HEK293 (cell line): Measurements from ENCODE around the gene DNER.

Source experiments
- CTCF ChIA-PET: fragments of 350-600 bp; formaldehyde crosslinking; extraction: SDS; loops from one replicate; lab custom pipeline; 2021; ENCODE audit warnings: antibody characterized with exemption; lab: Yijun Ruan, JAX
- POLR2A ChIA-PET: fragments of 300-600 bp; formaldehyde crosslinking; extraction: SDS; loops from one replicate; lab custom pipeline; 2020; ENCODE audit warnings: antibody characterized with exemption, inconsistent platforms; lab: Yijun Ruan, JAX
- H3K27ac ChIP-seq: fragments of 200-500 bp; sonication (Bioruptor generic); 2 replicates; pipeline ENCODE4 v1.5.1; 2014; ENCODE audit warnings: low read depth, low read length, control low read depth, inconsistent platforms; ENCODE audit errors: extremely low read depth
- H3K36me3 ChIP-seq, 2 experiments: fragments of 200-500 bp in 1 of 2; sonication (Bioruptor generic) in 1 of 2; 1 replicate in 1 of 2; 2 replicates in 1 of 2; pipeline ENCODE4 v1.5.1; 2014 to 2017; ENCODE audit warnings: inconsistent platforms in 2 of 2, low read length in 2 of 2; ENCODE audit not compliant: control insufficient read depth in 2 of 2, insufficient read depth in 1 of 2
- H3K4me1 ChIP-seq: fragments of 200-500 bp; sonication (Bioruptor generic); 2 replicates; pipeline ENCODE4 v1.5.1; 2014; ENCODE audit warnings: mild to moderate bottlenecking, low read length, inconsistent platforms; ENCODE audit not compliant: control insufficient read depth, insufficient read depth
- H3K4me3 ChIP-seq: 2 replicates; pipeline ENCODE4 v1.5.1; 2011; ENCODE audit warnings: low read depth, mild to moderate bottlenecking, control low read depth, low read length, moderate library complexity
- H3K9me3 ChIP-seq: fragments of 200-500 bp; sonication (Bioruptor generic); 2 replicates; pipeline ENCODE4 v1.5.1; 2014; ENCODE audit warnings: low read depth, low read length, inconsistent platforms; ENCODE audit not compliant: control insufficient read depth, insufficient read depth
- EGR2 ChIP-seq: fragments of 450-650 bp; formaldehyde crosslinking; IDR thresholded peaks from 2 replicates; pipeline ENCODE4 v1.5.1; 2016; ENCODE audit warnings: low read depth, missing biosample characterization, missing genetic modification characterization
- GLIS2 ChIP-seq: fragments of 450-650 bp; formaldehyde crosslinking; IDR thresholded peaks from 2 replicates; pipeline ENCODE4 v1.5.1; 2016; ENCODE audit warnings: missing biosample characterization, missing genetic modification characterization
- HOXD13 ChIP-seq: sonication (generic); formaldehyde crosslinking; IDR thresholded peaks from 2 replicates; pipeline ENCODE4 v1.8.0; 2022; ENCODE audit warnings: missing genetic modification reagents, borderline replicate concordance
- KLF9 ChIP-seq: fragments of 450-650 bp; formaldehyde crosslinking; IDR thresholded peaks from 2 replicates; pipeline ENCODE4 v1.5.1; 2016; ENCODE audit warnings: missing biosample characterization, missing genetic modification characterization, low read depth
- OVOL3 ChIP-seq: fragments of 450-650 bp; formaldehyde crosslinking; IDR thresholded peaks from 2 replicates; pipeline ENCODE4 v1.5.1; 2016; ENCODE audit warnings: missing biosample characterization, missing genetic modification characterization
- WT1 ChIP-seq: fragments of 450-650 bp; formaldehyde crosslinking; IDR thresholded peaks from 2 replicates; pipeline ENCODE4 v1.5.1; 2016; ENCODE audit warnings: missing biosample characterization, missing genetic modification characterization
- ZNF132 ChIP-seq: fragments of 450-650 bp; formaldehyde crosslinking; IDR thresholded peaks from 2 replicates; pipeline ENCODE4 v1.5.1; 2017; ENCODE audit warnings: missing biosample characterization, missing genetic modification characterization, borderline replicate concordance
- ZNF274 ChIP-seq, 2 experiments: fragments of 200-500 bp in 1 of 2; fragments of 450-650 bp in 1 of 2; sonication (Bioruptor generic) in 1 of 2; formaldehyde crosslinking in 1 of 2; IDR thresholded peaks; 2 replicates each; pipeline versions ENCODE4 v1.5.1 to v1.6.1; 2014 to 2016; ENCODE audit warnings: borderline replicate concordance in 1 of 2, inconsistent platforms in 1 of 2, low read length in 1 of 2, missing biosample characterization in 1 of 2, missing genetic modification characterization in 1 of 2
- ZNF302 ChIP-seq: fragments of 450-650 bp; formaldehyde crosslinking; IDR thresholded peaks from 2 replicates; pipeline ENCODE4 v1.5.1; 2016; ENCODE audit warnings: missing biosample characterization, missing genetic modification characterization, low read depth
- ZNF341 ChIP-seq: fragments of 450-650 bp; formaldehyde crosslinking; IDR thresholded peaks from 2 replicates; pipeline ENCODE4; 2016; ENCODE audit warnings: low read depth, missing biosample characterization, missing genetic modification characterization
- ZNF416 ChIP-seq: fragments of 450-650 bp; formaldehyde crosslinking; IDR thresholded peaks from 2 replicates; pipeline ENCODE4 v1.5.1; 2016; ENCODE audit warnings: missing biosample characterization, missing genetic modification characterization
- ZNF423 ChIP-seq: fragments of 450-650 bp; formaldehyde crosslinking; IDR thresholded peaks from 2 replicates; pipeline ENCODE4 v1.5.1; 2016; ENCODE audit warnings: missing biosample characterization, missing genetic modification characterization
- ZNF645 ChIP-seq: fragments of 450-650 bp; formaldehyde crosslinking; IDR thresholded peaks from 2 replicates; pipeline ENCODE4; 2016; ENCODE audit warnings: missing biosample characterization, missing genetic modification characterization
- TF ChIP-seq, protein P1 (sequence below): fragments of 450-650 bp; formaldehyde crosslinking; IDR thresholded peaks from 2 replicates; pipeline ENCODE4 v1.5.1; 2016; ENCODE audit warnings: missing biosample characterization, missing genetic modification characterization
- TF ChIP-seq, protein P2 (sequence below): fragments of 450-650 bp; formaldehyde crosslinking; IDR thresholded peaks from 2 replicates; pipeline ENCODE4 v1.5.1; 2016; ENCODE audit warnings: missing biosample characterization, missing genetic modification characterization, borderline replicate concordance
- TF ChIP-seq, protein P3 (sequence below): fragments of 450-650 bp; formaldehyde crosslinking; IDR thresholded peaks from 2 replicates; pipeline ENCODE4 v1.5.1; 2016; ENCODE audit warnings: missing biosample characterization, missing genetic modification characterization

The DNER gene

DNA sequence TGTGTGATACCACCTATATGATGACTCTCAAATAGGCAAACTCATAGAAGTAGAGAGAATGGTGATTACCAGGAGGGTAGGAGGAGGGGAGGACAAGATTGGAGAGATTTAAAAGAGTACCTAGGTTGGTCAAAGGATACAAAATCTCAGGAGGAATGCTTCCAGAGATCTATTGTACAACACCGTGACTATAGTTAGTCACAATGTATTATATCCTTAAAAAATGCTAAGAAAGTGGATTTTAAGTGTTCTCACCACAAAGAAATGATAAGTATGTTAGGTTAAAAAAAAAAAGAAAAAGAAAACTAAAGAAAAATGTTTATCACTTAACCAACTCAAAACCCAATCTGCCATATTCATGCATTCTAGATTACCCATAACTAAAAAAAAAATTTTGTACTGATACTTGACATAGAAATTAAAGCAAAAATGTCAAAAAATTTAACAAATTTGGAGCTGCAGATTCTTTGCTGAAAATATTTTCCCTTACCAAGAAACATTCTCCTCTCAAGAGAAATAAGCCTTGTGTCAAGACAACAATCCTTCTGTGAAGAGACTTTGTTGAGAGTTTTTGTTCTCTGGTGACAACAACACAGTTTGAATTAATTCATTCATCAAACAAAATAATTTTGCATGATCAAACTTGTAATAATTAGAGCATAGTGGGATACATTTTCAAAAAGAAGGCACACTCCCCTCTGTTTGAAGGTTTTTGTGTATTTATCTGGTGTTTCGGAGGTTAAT, 213.1 kb downstream of the DNER start:
- CTCF ChIA-PET, result no interaction called here
- POLR2A ChIA-PET, result no interaction called here
- TF ChIP-seq ZNF423 (no peak), KLF9 (no peak), GLIS2 (tag by site-specific recombination) (no peak), ZNF416 (tag by site-specific recombination) (no peak), ZNF302 (tag by site-specific recombination) (no peak)
- H3K9me3 ChIP-seq, result no peaks in the 10 kb centered on the region
- no peak overlapping the region for H3K4me3 ChIP-seq
- H3K36me3 ChIP-seq, result no peaks in the 10 kb centered on the region
- H3K27ac ChIP-seq, result no peak overlapping the region
- H3K4me1 ChIP-seq, result no peaks in the 10 kb centered on the region

DNA sequence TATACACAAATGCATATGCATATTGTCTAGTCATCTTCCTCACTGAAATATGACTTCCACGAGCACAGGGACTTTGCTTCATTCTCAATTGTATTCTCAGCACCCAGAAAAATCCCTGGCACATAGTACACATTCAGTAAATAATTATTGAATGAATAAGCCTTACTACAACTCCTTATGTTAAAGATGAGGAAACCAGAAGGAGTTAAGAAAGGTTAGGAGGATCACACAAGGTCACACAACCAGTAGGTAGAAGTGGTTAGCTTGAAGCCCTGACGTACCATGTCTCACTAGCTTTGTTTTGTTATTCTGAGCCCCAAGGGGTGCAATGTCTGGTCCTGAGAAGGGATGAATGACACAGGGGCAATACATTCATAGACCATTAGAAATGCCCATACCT, 222.3 kb downstream of the DNER start:
- Histone ChIP-seq H3K9me3 (no peaks in the 10 kb centered on the region; the same call in 1 of the 2 replicates), H3K4me1 (no peaks in the 10 kb centered on the region), H3K4me3 (no peak overlapping the region), H3K36me3 (no peaks in the 10 kb centered on the region), H3K27ac (no peak overlapping the region)
- TF ChIP-seq EGR2 (tag by site-specific recombination), result no peak
- no peak for TF ChIP-seq ZNF274 (IDR thresholded peaks at IDR 0.05; ENCODE audit: low read length)
- no peak for TF ChIP-seq ZNF274 (tag by site-specific recombination; IDR thresholded peaks at IDR 0.05; ENCODE audit: borderline replicate concordance)
- TF ChIP-seq OVOL3 (tag by site-specific recombination), result no peak
- no peak for TF ChIP-seq WT1
- TF ChIP-seq, protein P1, sequence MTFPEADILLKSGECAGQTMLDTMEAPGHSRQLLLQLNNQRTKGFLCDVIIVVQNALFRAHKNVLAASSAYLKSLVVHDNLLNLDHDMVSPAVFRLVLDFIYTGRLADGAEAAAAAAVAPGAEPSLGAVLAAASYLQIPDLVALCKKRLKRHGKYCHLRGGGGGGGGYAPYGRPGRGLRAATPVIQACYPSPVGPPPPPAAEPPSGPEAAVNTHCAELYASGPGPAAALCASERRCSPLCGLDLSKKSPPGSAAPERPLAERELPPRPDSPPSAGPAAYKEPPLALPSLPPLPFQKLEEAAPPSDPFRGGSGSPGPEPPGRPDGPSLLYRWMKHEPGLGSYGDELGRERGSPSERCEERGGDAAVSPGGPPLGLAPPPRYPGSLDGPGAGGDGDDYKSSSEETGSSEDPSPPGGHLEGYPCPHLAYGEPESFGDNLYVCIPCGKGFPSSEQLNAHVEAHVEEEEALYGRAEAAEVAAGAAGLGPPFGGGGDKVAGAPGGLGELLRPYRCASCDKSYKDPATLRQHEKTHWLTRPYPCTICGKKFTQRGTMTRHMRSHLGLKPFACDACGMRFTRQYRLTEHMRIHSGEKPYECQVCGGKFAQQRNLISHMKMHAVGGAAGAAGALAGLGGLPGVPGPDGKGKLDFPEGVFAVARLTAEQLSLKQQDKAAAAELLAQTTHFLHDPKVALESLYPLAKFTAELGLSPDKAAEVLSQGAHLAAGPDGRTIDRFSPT (tag by site-specific recombination), result no peak
- no peak for TF ChIP-seq ZNF645 (tag by site-specific recombination)
- TF ChIP-seq, protein P2, sequence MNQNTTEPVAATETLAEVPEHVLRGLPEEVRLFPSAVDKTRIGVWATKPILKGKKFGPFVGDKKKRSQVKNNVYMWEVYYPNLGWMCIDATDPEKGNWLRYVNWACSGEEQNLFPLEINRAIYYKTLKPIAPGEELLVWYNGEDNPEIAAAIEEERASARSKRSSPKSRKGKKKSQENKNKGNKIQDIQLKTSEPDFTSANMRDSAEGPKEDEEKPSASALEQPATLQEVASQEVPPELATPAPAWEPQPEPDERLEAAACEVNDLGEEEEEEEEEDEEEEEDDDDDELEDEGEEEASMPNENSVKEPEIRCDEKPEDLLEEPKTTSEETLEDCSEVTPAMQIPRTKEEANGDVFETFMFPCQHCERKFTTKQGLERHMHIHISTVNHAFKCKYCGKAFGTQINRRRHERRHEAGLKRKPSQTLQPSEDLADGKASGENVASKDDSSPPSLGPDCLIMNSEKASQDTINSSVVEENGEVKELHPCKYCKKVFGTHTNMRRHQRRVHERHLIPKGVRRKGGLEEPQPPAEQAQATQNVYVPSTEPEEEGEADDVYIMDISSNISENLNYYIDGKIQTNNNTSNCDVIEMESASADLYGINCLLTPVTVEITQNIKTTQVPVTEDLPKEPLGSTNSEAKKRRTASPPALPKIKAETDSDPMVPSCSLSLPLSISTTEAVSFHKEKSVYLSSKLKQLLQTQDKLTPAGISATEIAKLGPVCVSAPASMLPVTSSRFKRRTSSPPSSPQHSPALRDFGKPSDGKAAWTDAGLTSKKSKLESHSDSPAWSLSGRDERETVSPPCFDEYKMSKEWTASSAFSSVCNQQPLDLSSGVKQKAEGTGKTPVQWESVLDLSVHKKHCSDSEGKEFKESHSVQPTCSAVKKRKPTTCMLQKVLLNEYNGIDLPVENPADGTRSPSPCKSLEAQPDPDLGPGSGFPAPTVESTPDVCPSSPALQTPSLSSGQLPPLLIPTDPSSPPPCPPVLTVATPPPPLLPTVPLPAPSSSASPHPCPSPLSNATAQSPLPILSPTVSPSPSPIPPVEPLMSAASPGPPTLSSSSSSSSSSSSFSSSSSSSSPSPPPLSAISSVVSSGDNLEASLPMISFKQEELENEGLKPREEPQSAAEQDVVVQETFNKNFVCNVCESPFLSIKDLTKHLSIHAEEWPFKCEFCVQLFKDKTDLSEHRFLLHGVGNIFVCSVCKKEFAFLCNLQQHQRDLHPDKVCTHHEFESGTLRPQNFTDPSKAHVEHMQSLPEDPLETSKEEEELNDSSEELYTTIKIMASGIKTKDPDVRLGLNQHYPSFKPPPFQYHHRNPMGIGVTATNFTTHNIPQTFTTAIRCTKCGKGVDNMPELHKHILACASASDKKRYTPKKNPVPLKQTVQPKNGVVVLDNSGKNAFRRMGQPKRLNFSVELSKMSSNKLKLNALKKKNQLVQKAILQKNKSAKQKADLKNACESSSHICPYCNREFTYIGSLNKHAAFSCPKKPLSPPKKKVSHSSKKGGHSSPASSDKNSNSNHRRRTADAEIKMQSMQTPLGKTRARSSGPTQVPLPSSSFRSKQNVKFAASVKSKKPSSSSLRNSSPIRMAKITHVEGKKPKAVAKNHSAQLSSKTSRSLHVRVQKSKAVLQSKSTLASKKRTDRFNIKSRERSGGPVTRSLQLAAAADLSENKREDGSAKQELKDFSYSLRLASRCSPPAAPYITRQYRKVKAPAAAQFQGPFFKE (tag by site-specific recombination), result no peak
- TF ChIP-seq, protein P3, sequence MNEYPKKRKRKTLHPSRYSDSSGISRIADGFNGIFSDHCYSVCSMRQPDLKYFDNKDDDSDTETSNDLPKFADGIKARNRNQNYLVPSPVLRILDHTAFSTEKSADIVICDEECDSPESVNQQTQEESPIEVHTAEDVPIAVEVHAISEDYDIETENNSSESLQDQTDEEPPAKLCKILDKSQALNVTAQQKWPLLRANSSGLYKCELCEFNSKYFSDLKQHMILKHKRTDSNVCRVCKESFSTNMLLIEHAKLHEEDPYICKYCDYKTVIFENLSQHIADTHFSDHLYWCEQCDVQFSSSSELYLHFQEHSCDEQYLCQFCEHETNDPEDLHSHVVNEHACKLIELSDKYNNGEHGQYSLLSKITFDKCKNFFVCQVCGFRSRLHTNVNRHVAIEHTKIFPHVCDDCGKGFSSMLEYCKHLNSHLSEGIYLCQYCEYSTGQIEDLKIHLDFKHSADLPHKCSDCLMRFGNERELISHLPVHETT (tag by site-specific recombination), result no peak
- no peak for TF ChIP-seq HOXD13 (CRISPR knock-in tag)
- no peak for TF ChIP-seq ZNF132 (tag by site-specific recombination)
- no peak for TF ChIP-seq ZNF302 (tag by site-specific recombination)
- TF ChIP-seq ZNF341 (tag by site-specific recombination), result no peak
- CTCF ChIA-PET, result no interaction called here
- POLR2A ChIA-PET, result no interaction called here
